Activated T-helper 1 cell treated with anti-CD3 and anti-CD28 coated beads, Interleukin-12 subunit alpha, Interleukin-12 subunit beta, Interleukin-2, Interleukin-4 antibody, amounts not matched to agents 30 ng/mL and 10 ng/mL and 1 ng/mL, durations not matched to agents 14 hours and 24 hours and 36 hours (primary cell): ENCODE measurements around the gene ST8SIA4. TPM values are rescaled to one million over a fixed set of nuclear protein-coding genes. Genes with fewer than 3 reads are reported as not detected.
A peak's percentile ranks its signal among the peaks of the same experiment; 100 is the strongest.

Experiments
- DNase-seq: peaks from one replicate; pipeline ENCODE4 v3.0.0; 2021; ENCODE audit warnings: low spot score
- H3K27ac Mint-ChIP-seq: one replicate; pipeline ENCODE4 v1.8.0; 2021; ENCODE audit warnings: mild to moderate bottlenecking, mixed read lengths
- H3K27me3 Mint-ChIP-seq: one replicate; pipeline ENCODE4 v1.8.0; 2022; ENCODE audit warnings: mild to moderate bottlenecking, moderate library complexity, mixed read lengths; ENCODE audit not compliant: insufficient read depth
- H3K36me3 Mint-ChIP-seq: one replicate; pipeline ENCODE4 v1.8.0; 2021; ENCODE audit warnings: low read depth, mixed read lengths
- H3K4me1 Mint-ChIP-seq: one replicate; pipeline ENCODE4 v1.8.0; 2021; ENCODE audit warnings: low read depth, mixed read lengths
- H3K4me3 Mint-ChIP-seq: one replicate; pipeline ENCODE4 v1.8.0; 2021; ENCODE audit warnings: mild to moderate bottlenecking, moderate library complexity, mixed read lengths
- H3K9me3 Mint-ChIP-seq: one replicate; pipeline ENCODE4 v1.8.0; 2021; ENCODE audit warnings: mixed read lengths
- intact Hi-C: fragments of 100-400 bp; cut with micrococcal nuclease; formaldehyde crosslinking; loops from one replicate; pipeline ENCODE4 v1.15.1; 2024
- total RNA-seq: library from RNA; stranded (reverse); gene quantifications from 2 replicates; pipeline ENCODE4 v1.2.3, GENCODE V29; 2022

The ST8SIA4 gene
- total RNA-seq, result 63.1 and 65.2 TPM in 2 replicates

- Mint-ChIP-seq H3K36me3 (peaks cover 28% of the 10 kb centered on the region), H3K27ac (peak within 1 kb of the TSS; percentile 99), H3K4me1 (peaks cover 41% of the 10 kb centered on the region), H3K9me3 (no peaks in the 10 kb centered on the region), H3K27me3 (no peaks in the 10 kb centered on the region), H3K4me3 (peak within 1 kb of the TSS; percentile 96)
- intact Hi-C loops, result loop anchor here (1.0 to 5.0 kb wide), 5 partner anchors 63 to 1874 kb away; no protein-coding TSS in a partner anchor
- DNase-seq, result peak; percentile 90
Observed at GRCh38 chr5:100903039-100903887, at the start of gene ST8SIA4. Gene ST8SIA4, minus strand, starts transcription at chr5:100903282. Its CDS starts 327 bp downstream, at chr5:100902955.

GRCh38 chr5:100950985-100951384 is 47.9 kb upstream of the ST8SIA4 start:
- DNase-seq, result no peak
- no peaks in the 10 kb centered on the region for H3K36me3 Mint-ChIP-seq
- no peak overlapping the region for H3K4me3 Mint-ChIP-seq
- H3K4me1 Mint-ChIP-seq, result no peaks in the 10 kb centered on the region
- H3K9me3 Mint-ChIP-seq, result peaks cover 28% of the 10 kb centered on the region
- intact Hi-C loops, result no loop called here
- no peak overlapping the region for H3K27ac Mint-ChIP-seq
- H3K27me3 Mint-ChIP-seq, result peaks cover 5% of the 10 kb centered on the region

- Mint-ChIP-seq H3K4me1 (peaks cover 23% of the 10 kb centered on the region), H3K9me3 (peaks cover 4% of the 10 kb centered on the region), H3K4me3 (no peak overlapping the region), H3K27ac (peak overlapping the region; percentile 21), H3K36me3 (peaks cover 6% of the 10 kb centered on the region), H3K27me3 (no peaks in the 10 kb centered on the region)
- DNase-seq, result no peak
- intact Hi-C loops, result loop anchor here (1.0 kb wide), 1 partner anchor 9 kb away; no protein-coding TSS in a partner anchor
Observed at GRCh38 chr5:100913298-100913697, 10.2 kb upstream of the ST8SIA4 start.

- intact Hi-C loops, result no loop called here
- H3K4me1 Mint-ChIP-seq, result peaks cover 47% of the 10 kb centered on the region
Observed at GRCh38 chr5:100909034-100909433, 6.0 kb upstream of the ST8SIA4 start.

GRCh38 chr5:100905259-100905914 is 2.3 kb upstream of the ST8SIA4 start:
- H3K9me3 Mint-ChIP-seq, result peaks cover 4% of the 10 kb centered on the region
- peaks cover 22% of the 10 kb centered on the region for H3K36me3 Mint-ChIP-seq
- peak overlapping the region; percentile 99 for H3K27ac Mint-ChIP-seq
- intact Hi-C loops, result no loop called here
- no peaks in the 10 kb centered on the region for H3K27me3 Mint-ChIP-seq
- DNase-seq, result peak; percentile 5
- H3K4me3 Mint-ChIP-seq, result peak overlapping the region; percentile 96
- H3K4me1 Mint-ChIP-seq, result peaks cover 36% of the 10 kb centered on the region

More at GRCh38 chr5:100909034-100909433, 6.0 kb upstream of the ST8SIA4 start:
- DNase-seq, result no peak
- Mint-ChIP-seq H3K27me3 (no peaks in the 10 kb centered on the region), H3K4me3 (no peak overlapping the region), H3K36me3 (peaks cover 8% of the 10 kb centered on the region), H3K27ac (no peak overlapping the region), H3K9me3 (peaks cover 4% of the 10 kb centered on the region)

- Mint-ChIP-seq H3K36me3 (peaks cover 23% of the 10 kb centered on the region), H3K9me3 (no peaks in the 10 kb centered on the region), H3K4me1 (peaks cover 35% of the 10 kb centered on the region), H3K27ac (peak overlapping the region; percentile 99), H3K27me3 (no peaks in the 10 kb centered on the region), H3K4me3 (peak overlapping the region; percentile 96)
- intact Hi-C loops, result loop anchor here (1.0 to 5.0 kb wide), 5 partner anchors 9 to 1873 kb away; partner anchors contain the start of gene FAM174A
- peak; percentile 49 for DNase-seq
Observed at GRCh38 chr5:100904259-100904861, 1.3 kb upstream of the ST8SIA4 start.

- H3K4me1 Mint-ChIP-seq, result peaks cover 46% of the 10 kb centered on the region
Observed at GRCh38 chr5:100902440-100903038, 543 bp downstream of the ST8SIA4 start.

GRCh38 chr5:100901821-100902341 is 1.2 kb downstream of the ST8SIA4 start:
- Mint-ChIP-seq H3K4me3 (peak overlapping the region; percentile 96), H3K4me1 (peaks cover 49% of the 10 kb centered on the region), H3K9me3 (peaks cover under 1% of the 10 kb centered on the region), H3K36me3 (peaks cover 34% of the 10 kb centered on the region), H3K27me3 (no peaks in the 10 kb centered on the region), H3K27ac (peak overlapping the region; percentile 99)
- intact Hi-C loops, result loop anchor here (2.0 to 5.0 kb wide), 6 partner anchors 170 to 1973 kb away; partner anchors contain the start of genes CHD1 and FAM174A
- DNase-seq, result peak; percentile 62

More at GRCh38 chr5:100902440-100903038, 543 bp downstream of the ST8SIA4 start:
- H3K4me3 Mint-ChIP-seq, result peak overlapping the region; percentile 96
- H3K27me3 Mint-ChIP-seq, result no peaks in the 10 kb centered on the region
- peaks cover 32% of the 10 kb centered on the region for H3K36me3 Mint-ChIP-seq
- H3K27ac Mint-ChIP-seq, result peak overlapping the region; percentile 99
- intact Hi-C loops, result loop anchor here (1.0 to 5.0 kb wide), 5 partner anchors 62 to 1875 kb away; no protein-coding TSS in a partner anchor
- H3K9me3 Mint-ChIP-seq, result no peaks in the 10 kb centered on the region
- peak; percentile 32 for DNase-seq

GRCh38 chr5:100900796-100901781 is 2.0 kb downstream of the ST8SIA4 start:
- intact Hi-C loops, result loop anchor here (1.0 to 5.0 kb wide), 10 partner anchors 11 to 1972 kb away; partner anchors contain the start of genes CHD1 and FAM174A
- Mint-ChIP-seq H3K27ac (peak overlapping the region; percentile 99), H3K27me3 (no peaks in the 10 kb centered on the region)

GRCh38 chr5:100900142-100900795 is 2.8 kb downstream of the ST8SIA4 start:
- peaks cover 7% of the 10 kb centered on the region for H3K9me3 Mint-ChIP-seq
- intact Hi-C loops, result loop anchor here (1.0 to 5.0 kb wide), 10 partner anchors 10 to 1971 kb away; partner anchors contain the start of genes CHD1 and FAM174A
- peak overlapping the region; percentile 96 for H3K4me3 Mint-ChIP-seq
- H3K27me3 Mint-ChIP-seq, result no peaks in the 10 kb centered on the region
- peak overlapping the region; percentile 99 for H3K27ac Mint-ChIP-seq
- no peak for DNase-seq
- peaks cover 45% of the 10 kb centered on the region for H3K36me3 Mint-ChIP-seq
- peaks cover 54% of the 10 kb centered on the region for H3K4me1 Mint-ChIP-seq

More at GRCh38 chr5:100900796-100901781, 2.0 kb downstream of the ST8SIA4 start:
- Mint-ChIP-seq H3K36me3 (peaks cover 40% of the 10 kb centered on the region), H3K4me3 (peak overlapping the region; percentile 96), H3K4me1 (peaks cover 51% of the 10 kb centered on the region), H3K9me3 (peaks cover 5% of the 10 kb centered on the region)
- DNase-seq, result peak; percentile 89
